OCI-LY3 (cell line): Measurements from ENCODE around the gene WNT7B.

Source experiments
- CTCF ChIP-seq: fragments of 200-600, 300-600 bp; sonication (generic); IDR thresholded peaks from 2 replicates; pipeline ENCODE4 v1.5.1; 2014; ENCODE audit warnings: antibody characterized with exemption, low read length, low read depth
- EZH2phosphoT487 ChIP-seq: fragments of 200-600 bp; shearing (Covaris generic); IDR thresholded peaks from 2 replicates; pipeline ENCODE4 v1.6.1; 2018; ENCODE audit warnings: antibody characterized with exemption, mixed run types, low read depth

- TF ChIP-seq CTCF (no peak), EZH2phosphoT487 (no peak)
Measured at GRCh38 chr22:45877036-45877380, 100.0 kb downstream of the WNT7B start.
